Naive thymus-derived CD4-positive, alpha-beta T cell (primary cell): ENCODE results near the gene YKT6. TPM values are rescaled to one million over a fixed set of nuclear protein-coding genes. Genes with fewer than 3 reads are reported as not detected.

Experiments
- ATAC-seq: fragments of 150-1000 bp; cut with Tn5 transposase; 2 replicates; pipeline ENCODE4 v1.10.0; 2021; ENCODE audit warnings: mild to moderate bottlenecking, moderate library complexity
- CTCF ChIA-PET: fragments of 350-600 bp; sonication (Branson Sonifier 250); formaldehyde crosslinking; loops from one replicate; lab custom pipeline; 2021; ENCODE audit warnings: antibody characterized with exemption; lab: Charles Lee
- POLR2A ChIA-PET: fragments of 350-600 bp; sonication (Branson Sonifier 250); formaldehyde crosslinking; loops from one replicate; lab custom pipeline; 2021; ENCODE audit warnings: antibody characterized with exemption, inconsistent platforms; lab: Charles Lee
- DNase-seq, 9 donors: peaks; one replicate each; pipeline versions ENCODE4 v3.0.0 to v3.0.0-alpha.2; 2020 to 2022; ENCODE audit warnings: mixed read lengths in 1 of 9
- H3K27ac ChIP-seq: one replicate; pipeline ENCODE4 v1.7.0; 2013; ENCODE audit warnings: mild to moderate bottlenecking, low read depth, low read length, moderate library complexity
- H3K27me3 ChIP-seq, 2 donors: one replicate each; pipeline ENCODE4 v1.7.0; 2013; ENCODE audit warnings: low read length in 2 of 2, mild to moderate bottlenecking in 2 of 2, moderate library complexity in 2 of 2; ENCODE audit not compliant: control insufficient read depth in 2 of 2, insufficient read depth in 2 of 2
- H3K36me3 ChIP-seq, 3 experiments: 1 replicate in 2 of 3; 2 replicates in 1 of 3; pipeline ENCODE4 v1.7.0; 2013; ENCODE audit warnings: low read length in 3 of 3, mild to moderate bottlenecking in 3 of 3, moderate library complexity in 1 of 3; ENCODE audit not compliant: insufficient read depth in 3 of 3, control insufficient read depth in 2 of 3
- H3K4me1 ChIP-seq, 2 donors: one replicate each; pipeline ENCODE4 v1.7.0; 2013; ENCODE audit warnings: low read length in 2 of 2, mild to moderate bottlenecking in 2 of 2, moderate library complexity in 1 of 2; ENCODE audit not compliant: control insufficient read depth in 2 of 2, insufficient read depth in 2 of 2
- H3K4me3 ChIP-seq: 2 replicates; pipeline ENCODE4 v1.7.0; 2013; ENCODE audit warnings: mild to moderate bottlenecking, low read length
- H3K9me3 ChIP-seq, 3 experiments: 1 replicate in 2 of 3; 2 replicates in 1 of 3; pipeline ENCODE4 v1.7.0; 2013; ENCODE audit warnings: low read length in 3 of 3; ENCODE audit not compliant: control insufficient read depth in 2 of 3
- H3K27ac Mint-ChIP-seq, 9 donors: one replicate each; pipeline ENCODE4 v1.8.0; 2020 to 2022; ENCODE audit warnings: mixed read lengths in 9 of 9, mild to moderate bottlenecking in 8 of 9, moderate library complexity in 5 of 9, inconsistent platforms in 2 of 9
- H3K27me3 Mint-ChIP-seq, 5 donors: one replicate each; pipeline ENCODE4 v1.8.0; 2021 to 2022; ENCODE audit warnings: mixed read lengths in 5 of 5, mild to moderate bottlenecking in 1 of 5
- H3K36me3 Mint-ChIP-seq, 5 donors: one replicate each; pipeline ENCODE4 v1.8.0; 2020 to 2022; ENCODE audit warnings: mixed read lengths in 5 of 5, mild to moderate bottlenecking in 3 of 5, inconsistent platforms in 1 of 5
- H3K4me1 Mint-ChIP-seq, 7 donors: one replicate each; pipeline ENCODE4 v1.8.0; 2020 to 2022; ENCODE audit warnings: mixed read lengths in 7 of 7, mild to moderate bottlenecking in 3 of 7, inconsistent platforms in 1 of 7
- H3K4me3 Mint-ChIP-seq, 10 donors: one replicate each; pipeline ENCODE4 v1.8.0; 2020 to 2022; ENCODE audit warnings: mild to moderate bottlenecking in 10 of 10, mixed read lengths in 10 of 10, moderate library complexity in 6 of 10, inconsistent platforms in 2 of 10
- H3K9me3 Mint-ChIP-seq, 11 donors: one replicate each; pipeline ENCODE4 v1.8.0; 2020 to 2022; ENCODE audit warnings: mixed read lengths in 11 of 11, mild to moderate bottlenecking in 4 of 11, inconsistent platforms in 1 of 11, moderate library complexity in 1 of 11
- intact Hi-C, 2 donors: fragments of 100-400 bp; cut with micrococcal nuclease; formaldehyde crosslinking; loops; one replicate each; pipeline ENCODE4 v1.15.1; 2023
- polyA plus RNA-seq, 2 donors: library from polyadenylated mRNA; unstranded; fragments of 300-500 nt; fragmentation: Illumina TruSeq; gene quantifications; one replicate each; pipeline ENCODE4 v1.2.3, GENCODE V29; 2021
- total RNA-seq, 6 experiments: library from RNA in 5 of 6; stranded (reverse) in 5 of 6; gene quantifications; 1 replicate in 5 of 6; 2 replicates in 1 of 6; pipeline ENCODE4 v1.2.3 and lab custom pipeline; 2021 to 2026

YKT6 gene
- 10 to 100 TPM; 58.1 to 80.9 (median 62.3) TPM for total RNA-seq
- 10 to 100 TPM; 32.6 to 38.8 TPM for polyA plus RNA-seq
- 70.9 reads per million, percentile 78 among the genes with 10 or more reads in this experiment for total RNA-seq (lab: John Stamatoyannopoulos, UW)

- peaks cover 15 to 16% of the 10 kb centered on the region in 2 donors for H3K4me1 ChIP-seq
- H3K27me3 ChIP-seq, result no peaks in the 10 kb centered on the region
- H3K36me3 Mint-ChIP-seq, result peaks cover 0 to 17% (median 11%) of the 10 kb centered on the region in 5 donors
- peak within 1 kb of the TSS; percentile 81 to 90 (median 85) for H3K4me3 Mint-ChIP-seq
- H3K27ac ChIP-seq, result peak within 1 kb of the TSS; percentile 91
- H3K27me3 Mint-ChIP-seq, result peaks cover 0 to 7% (median 3%) of the 10 kb centered on the region in 5 donors
- peaks cover 0 to 2% (median 0%) of the 10 kb centered on the region in 11 donors for H3K9me3 Mint-ChIP-seq
- intact Hi-C loops, result loop anchor here (1.0 to 5.0 kb wide), 19 partner anchors 54 to 1289 kb away; partner anchors contain the start of genes NUDCD3 (in 2 of the 2), POLD2 (in 2 of the 2), POLM (in 2 of the 2) and C7orf25 (in 1 of the 2)
- ChIA-PET CTCF (interaction anchor here (0.6 to 1.3 kb wide), 5 partner anchors 18 to 598 kb away, joined by 3 to 6 read pairs (median 4); no protein-coding TSS in a partner anchor), POLR2A (interaction anchor here (0.7 to 2.0 kb wide), 8 partner anchors 10 to 335 kb away, joined by 3 to 12 read pairs (median 4); partner anchors contain the start of genes DBNL, NUDCD3 and POLD2)
- peak; percentile 73 to 94 (median 93) for DNase-seq
- no peaks in the 10 kb centered on the region for H3K9me3 ChIP-seq
- peak within 1 kb of the TSS; percentile 95 for H3K4me3 ChIP-seq
- peak within 1 kb of the TSS; percentile 19 to 88 (median 63) for H3K27ac Mint-ChIP-seq
- ATAC-seq, result peak; percentile 99
- H3K36me3 ChIP-seq, result peaks cover 0 to 21% (median 3%) of the 10 kb centered on the region in 3 experiments
- peaks cover 24 to 38% (median 32%) of the 10 kb centered on the region in 7 donors for H3K4me1 Mint-ChIP-seq
Measured at GRCh38 chr7:44200699-44201461, at the start of gene YKT6. TSS of gene YKT6 (plus strand) at chr7:44200978. CDS start at chr7:44201136, 158 bp downstream.

DNA sequence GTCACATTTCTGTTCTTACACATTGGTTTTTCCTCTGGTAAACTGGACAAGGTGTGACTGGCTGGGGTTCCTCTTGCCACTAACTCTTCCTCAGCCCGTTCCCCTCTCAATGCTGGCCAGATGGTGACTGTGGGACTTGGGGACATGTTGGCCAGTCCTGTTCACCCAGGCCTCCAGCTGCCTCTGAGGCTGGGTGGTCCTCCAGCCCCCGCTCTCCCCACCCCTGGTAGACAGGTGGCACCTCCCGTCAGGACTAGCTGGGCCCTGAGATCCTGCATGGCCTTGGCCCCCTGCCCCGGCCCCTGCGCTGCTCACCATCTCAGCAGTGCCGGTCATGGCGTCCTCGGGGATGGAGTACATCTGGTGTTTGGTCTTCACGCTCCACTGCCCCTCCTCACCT lies 48.8 kb upstream of the YKT6 start:
- POLR2A ChIA-PET, result no interaction called here

GRCh38 chr7:44152971-44153947 lies 47.5 kb upstream of the YKT6 start:
- H3K36me3 ChIP-seq, result no peaks in the 10 kb centered on the region
- H3K9me3 ChIP-seq, result no peaks in the 10 kb centered on the region
- no peak for DNase-seq
- no peak for ATAC-seq
- CTCF ChIA-PET, result no interaction called here
- no peak overlapping the region for H3K4me3 ChIP-seq
- Mint-ChIP-seq H3K27ac (no peak overlapping the region), H3K4me3 (no peak overlapping the region), H3K36me3 (no peaks in the 10 kb centered on the region), H3K9me3 (no peaks in the 10 kb centered on the region), H3K27me3 (peaks cover 0 to 4% (median 0%) of the 10 kb centered on the region in 5 donors), H3K4me1 (peaks cover 0 to 1% (median 0%) of the 10 kb centered on the region in 7 donors)
- no peaks in the 10 kb centered on the region for H3K4me1 ChIP-seq
- intact Hi-C loops, result no loop called here
- H3K27me3 ChIP-seq, result no peaks in the 10 kb centered on the region
- POLR2A ChIA-PET, result no interaction called here
- H3K27ac ChIP-seq, result no peak overlapping the region

More for the DNA sequence above, 48.8 kb upstream of the YKT6 start:
- Histone ChIP-seq H3K27ac (no peak overlapping the region), H3K4me3 (no peak overlapping the region), H3K36me3 (no peaks in the 10 kb centered on the region), H3K27me3 (no peaks in the 10 kb centered on the region), H3K9me3 (no peaks in the 10 kb centered on the region), H3K4me1 (no peaks in the 10 kb centered on the region)
- intact Hi-C loops, result no loop called here
- Mint-ChIP-seq H3K4me3 (no peak overlapping the region), H3K4me1 (peaks cover 0 to 1% (median 0%) of the 10 kb centered on the region in 7 donors), H3K27me3 (peaks cover 0 to 3% (median 0%) of the 10 kb centered on the region in 5 donors), H3K36me3 (no peaks in the 10 kb centered on the region), H3K27ac (no peak overlapping the region), H3K9me3 (no peaks in the 10 kb centered on the region)
- CTCF ChIA-PET, result no interaction called here
- ATAC-seq (no peak), DNase-seq (no peak)

GRCh38 chr7:44153948-44154335 lies 46.8 kb upstream of the YKT6 start:
- Histone ChIP-seq H3K4me3 (no peak overlapping the region), H3K36me3 (no peaks in the 10 kb centered on the region), H3K9me3 (no peaks in the 10 kb centered on the region), H3K4me1 (no peaks in the 10 kb centered on the region), H3K27me3 (no peaks in the 10 kb centered on the region), H3K27ac (no peak overlapping the region)
- DNase-seq (no peak), ATAC-seq (no peak)
- intact Hi-C loops, result no loop called here
- Mint-ChIP-seq H3K36me3 (no peaks in the 10 kb centered on the region), H3K9me3 (no peaks in the 10 kb centered on the region), H3K4me1 (peaks cover 0 to under 1% (median 0%) of the 10 kb centered on the region in 7 donors), H3K27ac (no peak overlapping the region), H3K27me3 (peaks cover 0 to 4% (median 0%) of the 10 kb centered on the region in 5 donors), H3K4me3 (no peak overlapping the region)
- POLR2A ChIA-PET, result no interaction called here
- CTCF ChIA-PET, result no interaction called here

GRCh38 chr7:44154703-44155102 lies 46.1 kb upstream of the YKT6 start:
- intact Hi-C loops, result no loop called here
- Mint-ChIP-seq H3K27ac (no peak overlapping the region), H3K27me3 (peaks cover 0 to 4% (median 0%) of the 10 kb centered on the region in 5 donors), H3K9me3 (no peaks in the 10 kb centered on the region), H3K4me3 (no peak overlapping the region), H3K36me3 (no peaks in the 10 kb centered on the region), H3K4me1 (no peaks in the 10 kb centered on the region)
- H3K4me1 ChIP-seq, result no peaks in the 10 kb centered on the region
- ATAC-seq (no peak), DNase-seq (no peak)
- no peak overlapping the region for H3K4me3 ChIP-seq
- POLR2A ChIA-PET, result no interaction called here
- no peaks in the 10 kb centered on the region for H3K36me3 ChIP-seq
- H3K27ac ChIP-seq, result no peak overlapping the region
- CTCF ChIA-PET, result no interaction called here
- no peaks in the 10 kb centered on the region for H3K27me3 ChIP-seq
- H3K9me3 ChIP-seq, result no peaks in the 10 kb centered on the region
